HG03460 (cell line): ENCODE results near the gene LTK.

ENCODE experiments used
- ATAC-seq: cut with Tn5 transposase; IDR thresholded peaks from one replicate; pipeline ENCODE4 v1.9.1; 2021; ENCODE audit not compliant: unreplicated experiment

Gene LTK

DNA sequence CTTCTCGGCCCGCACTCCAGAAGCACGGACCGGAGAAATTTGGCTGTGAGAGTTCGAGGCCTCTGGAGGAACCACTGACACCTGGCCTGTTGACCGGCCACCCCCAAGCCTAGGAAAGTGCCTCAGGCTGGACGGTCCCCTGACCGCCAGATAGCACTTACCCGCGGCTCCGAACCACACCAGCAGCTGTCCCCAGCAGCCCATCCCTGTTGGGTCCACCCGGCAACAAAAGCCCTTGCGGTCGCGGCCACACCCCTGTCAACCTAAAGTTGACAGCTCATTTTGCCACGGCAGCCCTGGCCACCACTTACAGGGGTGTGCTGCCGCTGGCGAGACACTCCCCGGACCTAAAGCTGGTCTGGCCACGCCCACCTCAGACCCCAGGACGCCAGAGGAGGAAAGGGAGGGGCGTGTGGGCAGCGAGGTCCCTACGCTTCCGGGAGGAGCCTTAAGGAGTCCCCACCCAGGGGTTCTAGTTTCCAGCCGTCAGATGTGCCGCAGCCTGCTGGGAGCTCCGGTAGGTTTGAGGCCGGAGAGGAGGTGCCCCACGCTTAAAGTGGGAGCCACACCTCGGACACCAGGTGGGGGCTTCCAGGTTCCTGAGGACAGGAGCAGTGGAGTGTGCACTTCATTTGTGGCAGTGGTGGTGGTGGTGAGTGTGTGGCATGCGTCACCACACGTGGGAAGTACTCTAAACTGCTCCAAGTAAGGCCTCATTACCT lies at the start of gene LTK:
Gene LTK (minus strand): TSS at position 322 of the 722 bp plus-strand sequence. CDS start 118 bp downstream, at position 204.
- no peak for ATAC-seq

DNA sequence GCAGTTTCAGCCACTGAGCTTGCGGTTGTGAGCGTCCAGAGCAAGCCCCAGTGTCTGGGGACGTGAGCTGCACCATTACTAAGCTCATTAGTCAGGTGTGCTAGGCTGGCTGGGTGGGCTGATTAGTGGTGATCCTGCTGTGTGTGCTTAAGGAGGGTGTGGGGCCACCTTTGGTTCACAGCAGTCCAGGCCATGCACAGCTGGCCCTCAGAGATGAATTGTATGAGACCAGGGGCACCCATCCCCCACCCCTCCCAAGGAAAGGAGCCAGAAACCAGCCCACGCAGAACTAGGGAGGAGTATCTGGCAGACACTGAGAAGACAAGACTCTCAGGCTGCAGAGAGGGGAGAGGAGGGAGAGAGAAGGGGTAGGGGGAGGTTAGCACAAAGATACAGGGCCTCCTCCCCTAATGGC lies 49.2 kb upstream of the LTK start:
- ATAC-seq: no peak

DNA sequence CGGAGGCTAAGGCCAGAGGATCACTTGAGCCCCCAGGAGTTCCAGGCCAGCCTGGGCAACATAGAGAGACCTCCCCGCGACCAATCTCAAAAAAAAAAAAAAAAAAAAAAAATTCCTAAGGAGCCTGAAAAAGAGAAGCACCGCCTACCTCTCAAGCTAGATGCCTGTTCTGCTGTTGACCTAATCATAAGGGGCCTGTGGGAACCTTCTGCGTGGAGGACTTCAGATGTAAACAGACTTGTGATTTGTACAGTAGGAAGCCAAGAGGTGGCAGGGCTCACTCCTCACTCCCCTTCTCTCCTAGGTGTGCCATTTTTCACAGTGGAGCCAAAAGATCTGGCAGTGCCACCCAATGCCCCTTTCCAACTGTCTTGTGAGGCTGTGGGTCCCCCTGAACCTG lies 48.6 kb upstream of the LTK start:
- no peak for ATAC-seq

- no peak for ATAC-seq
Measured at GRCh38 chr15:41561777-41562145, 48.1 kb upstream of the LTK start.

DNA sequence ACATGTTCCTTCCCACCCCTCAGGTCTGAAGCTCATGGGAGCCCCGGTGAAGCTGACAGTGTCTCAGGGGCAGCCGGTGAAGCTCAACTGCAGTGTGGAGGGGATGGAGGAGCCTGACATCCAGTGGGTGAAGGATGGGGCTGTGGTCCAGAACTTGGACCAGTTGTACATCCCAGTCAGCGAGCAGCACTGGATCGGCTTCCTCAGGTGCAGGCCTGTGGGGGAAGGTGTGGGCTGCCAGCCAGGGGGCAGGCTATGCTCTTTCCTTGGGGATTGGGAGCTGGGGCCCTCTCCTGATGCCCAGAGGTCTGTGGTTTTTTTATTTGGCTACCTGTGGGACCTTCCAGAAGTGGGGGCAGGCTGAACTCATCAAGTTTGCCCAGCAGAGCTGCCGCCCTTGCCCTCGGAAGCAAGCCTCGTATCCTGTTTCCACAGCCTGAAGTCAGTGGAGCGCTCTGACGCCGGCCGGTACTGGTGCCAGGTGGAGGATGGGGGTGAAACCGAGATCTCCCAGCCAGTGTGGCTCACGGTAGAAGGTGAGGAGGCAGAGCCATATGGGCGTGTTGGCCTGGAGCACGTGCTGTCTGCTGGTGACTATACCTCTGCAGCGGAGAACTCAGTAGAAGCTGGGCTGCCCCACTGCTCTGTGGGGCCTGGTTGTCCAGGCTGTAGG lies 47.6 kb upstream of the LTK start:
- ATAC-seq: no peak

DNA sequence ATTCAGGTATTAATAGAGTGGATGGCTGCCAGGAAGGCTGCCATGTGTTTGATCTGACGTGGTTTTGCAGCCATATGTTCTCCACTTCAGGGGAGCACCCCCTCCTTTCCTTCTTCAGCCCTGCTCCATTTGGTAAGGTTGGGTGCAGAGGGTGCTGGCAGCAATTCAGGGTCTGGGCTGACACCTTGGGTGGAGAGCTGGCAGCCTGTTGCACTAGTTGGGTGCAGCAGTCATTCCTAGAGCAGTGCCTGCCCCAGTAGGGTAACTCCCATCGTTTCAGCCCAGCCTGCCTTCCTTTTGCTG lies 46.9 kb upstream of the LTK start:
- ATAC-seq: no peak

- ATAC-seq: no peak
Measured at GRCh38 chr15:41559239-41559782, 45.7 kb upstream of the LTK start.

GRCh38 chr15:41558400-41559238 lies 45.0 kb upstream of the LTK start, which contains the start of gene TYRO3:
TYRO3 (plus strand) TSS chr15:41559212; CDS start chr15:41559258, 46 bp downstream.
- no peak for ATAC-seq

DNA sequence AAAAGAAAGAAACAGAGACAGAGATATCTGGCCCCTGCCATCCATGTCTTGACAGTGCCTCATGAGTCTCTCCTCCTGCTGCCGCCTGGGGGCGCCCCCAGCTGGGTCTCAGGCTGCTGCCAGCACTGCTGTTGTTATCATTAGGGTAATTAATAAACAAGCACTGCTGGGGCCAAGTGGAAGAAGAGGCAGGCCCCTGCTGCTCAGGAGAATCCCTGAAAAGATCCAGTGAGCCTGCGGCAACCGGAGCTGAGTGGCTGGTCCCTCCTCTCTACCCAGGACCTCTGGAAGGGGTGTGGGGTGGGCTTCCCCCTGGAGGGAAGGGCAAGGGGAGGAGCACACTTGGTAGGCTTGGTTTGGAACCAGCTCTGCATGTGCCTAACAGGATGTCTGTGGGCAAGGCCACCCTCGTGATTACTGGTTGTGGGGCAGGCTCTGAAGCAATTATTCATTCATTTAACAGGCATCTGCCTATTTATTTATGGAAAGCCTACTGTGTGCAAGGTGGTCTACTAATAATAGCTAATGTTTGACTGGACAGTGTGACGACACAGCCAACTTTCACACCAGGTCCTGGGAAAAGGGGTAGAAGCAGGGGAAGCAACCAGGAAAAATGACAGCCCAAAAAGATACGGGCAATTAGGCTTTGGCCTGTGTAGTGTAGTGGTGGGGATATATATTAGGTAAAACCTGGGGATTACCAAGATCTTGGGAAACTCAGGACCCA lies 44.2 kb upstream of the LTK start:
- no peak for ATAC-seq

GRCh38 chr15:41556677-41557076 lies 43.0 kb upstream of the LTK start:
- no peak for ATAC-seq

- no peak for ATAC-seq
Measured at GRCh38 chr15:41554915-41555314, 41.3 kb upstream of the LTK start.

GRCh38 chr15:41554343-41554742 lies 40.7 kb upstream of the LTK start:
- no peak for ATAC-seq

DNA sequence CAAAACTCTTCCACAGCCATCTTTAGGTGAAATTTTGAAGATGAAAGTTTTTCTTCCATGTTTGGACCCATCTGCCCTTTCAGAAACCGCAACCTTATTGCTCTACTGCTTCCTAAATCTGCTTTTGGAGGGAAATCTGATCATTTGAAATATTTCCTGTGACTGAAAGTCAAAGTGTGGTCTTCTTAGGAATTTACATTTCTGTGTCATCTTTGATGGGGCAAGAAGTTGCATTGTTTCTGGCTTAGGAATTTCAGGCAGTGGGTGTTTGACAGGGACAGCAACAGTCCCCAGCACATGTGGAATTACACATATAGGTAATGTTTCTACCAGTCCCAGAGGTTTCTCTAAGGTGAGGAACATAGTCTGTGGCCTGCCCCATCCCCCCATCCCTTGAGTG lies 40.1 kb upstream of the LTK start:
- no peak for ATAC-seq

DNA sequence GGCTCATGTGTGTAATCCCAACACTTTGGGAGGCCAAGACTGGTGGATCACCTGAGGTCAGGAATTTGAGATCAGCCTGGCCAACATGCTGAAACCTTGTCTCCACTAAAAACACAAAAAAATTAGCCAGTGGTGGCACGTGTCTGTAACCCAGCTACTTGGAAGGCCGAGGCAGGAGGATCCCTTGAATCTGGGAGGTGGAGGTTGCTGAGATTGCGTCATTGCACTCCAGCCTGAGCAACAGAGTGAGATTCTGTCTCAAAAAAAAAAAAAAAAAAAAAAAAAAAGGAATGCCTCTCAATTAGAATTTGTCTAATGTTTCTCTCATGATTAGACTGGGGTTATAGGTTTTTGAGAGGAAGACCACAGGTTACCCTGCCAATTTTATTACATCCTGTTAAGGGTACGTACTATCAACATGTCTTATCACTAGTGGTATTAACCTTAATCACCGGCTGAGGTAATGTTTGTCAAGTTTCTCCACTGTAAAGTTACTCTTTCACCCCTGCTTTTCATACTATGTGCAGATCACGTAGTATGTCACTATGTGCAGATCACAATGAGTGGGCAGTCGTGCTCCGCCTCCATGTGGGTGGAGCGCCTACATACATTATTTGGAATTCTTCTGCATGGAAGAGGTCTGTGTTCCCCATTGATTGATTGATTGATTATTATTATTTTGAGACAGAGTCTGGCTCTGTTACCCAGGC lies 36.6 kb upstream of the LTK start:
- ATAC-seq: no peak

GRCh38 chr15:41546851-41547786 lies 33.5 kb upstream of the LTK start:
- no peak for ATAC-seq

GRCh38 chr15:41545218-41545617 lies 31.6 kb upstream of the LTK start:
- no peak for ATAC-seq

DNA sequence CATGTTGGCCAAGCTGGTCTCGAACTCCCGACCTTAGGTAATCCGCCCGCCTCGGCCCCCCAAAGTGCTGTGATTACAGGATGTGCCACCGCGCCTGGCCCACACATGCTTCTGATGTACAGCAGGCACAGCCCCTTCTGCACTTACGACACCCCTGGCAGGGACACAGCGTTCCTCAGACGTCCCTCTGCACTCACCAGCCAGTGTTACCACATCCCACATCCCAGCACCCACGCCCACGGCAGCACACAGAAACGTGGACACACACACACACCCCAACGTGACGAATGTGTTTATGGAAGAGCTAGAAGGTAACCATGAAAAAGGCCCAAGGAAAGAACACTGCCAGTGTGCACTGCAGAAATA lies 31.0 kb upstream of the LTK start:
- no peak for ATAC-seq

DNA sequence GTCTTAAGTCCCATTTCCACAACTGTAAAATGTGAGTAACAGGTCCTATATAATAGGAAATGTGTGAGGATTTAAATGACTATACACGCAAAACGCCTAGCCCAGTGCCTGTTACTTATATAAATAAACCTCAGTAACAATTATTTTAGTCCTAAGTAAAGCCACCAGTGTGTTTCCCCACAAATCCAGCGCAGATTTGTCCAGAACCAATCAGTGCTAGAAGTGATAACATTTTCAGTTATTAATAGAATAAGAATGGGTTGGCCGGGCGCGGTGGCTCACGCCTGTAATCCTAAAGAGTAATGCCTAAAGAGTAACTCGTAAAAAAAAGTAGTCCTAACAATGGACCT lies 29.9 kb upstream of the LTK start:
- no peak for ATAC-seq

- no peak for ATAC-seq
Measured at GRCh38 chr15:41536866-41537265, 23.2 kb upstream of the LTK start.
